ENCODE data around the gene TRMT112.

Gene TRMT112

DNA sequence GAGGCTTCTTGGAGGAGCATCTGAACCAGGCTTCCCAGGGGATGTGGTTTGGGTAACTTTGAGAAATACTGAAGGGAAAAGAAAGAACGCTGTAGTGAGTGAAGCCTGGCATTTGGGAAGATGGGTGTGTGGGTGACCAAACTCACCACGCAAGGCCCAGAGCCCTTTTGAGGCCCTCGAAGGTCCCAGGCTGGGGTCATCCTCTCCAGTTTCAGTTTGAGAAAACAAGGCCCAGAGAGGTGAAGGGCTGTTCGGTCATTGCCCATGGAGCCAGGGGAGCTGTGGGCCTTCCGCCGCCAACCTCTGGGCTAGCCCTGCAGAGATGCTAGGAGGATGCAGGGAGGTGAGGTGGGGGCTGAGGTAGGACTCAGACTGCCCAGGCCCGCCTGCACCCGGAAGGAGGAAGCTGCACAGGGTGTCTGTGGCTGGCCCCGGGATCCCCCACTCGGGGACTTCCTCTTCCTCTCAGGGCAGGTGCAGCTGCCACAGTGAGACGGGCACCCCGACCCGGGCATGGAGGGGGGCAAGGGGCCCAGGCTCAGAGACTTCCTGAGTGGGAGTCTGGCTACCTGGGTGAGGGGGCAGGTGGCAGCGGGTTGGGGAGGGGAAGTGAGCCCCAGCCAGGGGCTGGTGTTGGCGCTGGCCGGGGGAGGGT is 22.5 kb upstream of the TRMT112 start, which contains the start of gene CCDC88B:
Gene CCDC88B, plus strand, starts transcription at position 451 of the 655 bp plus-strand sequence. Its CDS starts 63 bp downstream, at position 514.
- no peak within 1 kb of the TSS for H3K4me3 ChIP-seq (ENCODE audit: low read depth, low read length)
- TF ChIP-seq, protein P1, sequence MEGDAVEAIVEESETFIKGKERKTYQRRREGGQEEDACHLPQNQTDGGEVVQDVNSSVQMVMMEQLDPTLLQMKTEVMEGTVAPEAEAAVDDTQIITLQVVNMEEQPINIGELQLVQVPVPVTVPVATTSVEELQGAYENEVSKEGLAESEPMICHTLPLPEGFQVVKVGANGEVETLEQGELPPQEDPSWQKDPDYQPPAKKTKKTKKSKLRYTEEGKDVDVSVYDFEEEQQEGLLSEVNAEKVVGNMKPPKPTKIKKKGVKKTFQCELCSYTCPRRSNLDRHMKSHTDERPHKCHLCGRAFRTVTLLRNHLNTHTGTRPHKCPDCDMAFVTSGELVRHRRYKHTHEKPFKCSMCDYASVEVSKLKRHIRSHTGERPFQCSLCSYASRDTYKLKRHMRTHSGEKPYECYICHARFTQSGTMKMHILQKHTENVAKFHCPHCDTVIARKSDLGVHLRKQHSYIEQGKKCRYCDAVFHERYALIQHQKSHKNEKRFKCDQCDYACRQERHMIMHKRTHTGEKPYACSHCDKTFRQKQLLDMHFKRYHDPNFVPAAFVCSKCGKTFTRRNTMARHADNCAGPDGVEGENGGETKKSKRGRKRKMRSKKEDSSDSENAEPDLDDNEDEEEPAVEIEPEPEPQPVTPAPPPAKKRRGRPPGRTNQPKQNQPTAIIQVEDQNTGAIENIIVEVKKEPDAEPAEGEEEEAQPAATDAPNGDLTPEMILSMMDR (IDR thresholded peaks at IDR 0.05; ENCODE audit: low read depth, low read length, missing control alignments): no peak
- no peak for DNase-seq (ENCODE audit: low read depth)
- in situ Hi-C loops (cut with HindIII; ENCODE audit: low sequenced_read_pairs): no loop called here

DNA sequence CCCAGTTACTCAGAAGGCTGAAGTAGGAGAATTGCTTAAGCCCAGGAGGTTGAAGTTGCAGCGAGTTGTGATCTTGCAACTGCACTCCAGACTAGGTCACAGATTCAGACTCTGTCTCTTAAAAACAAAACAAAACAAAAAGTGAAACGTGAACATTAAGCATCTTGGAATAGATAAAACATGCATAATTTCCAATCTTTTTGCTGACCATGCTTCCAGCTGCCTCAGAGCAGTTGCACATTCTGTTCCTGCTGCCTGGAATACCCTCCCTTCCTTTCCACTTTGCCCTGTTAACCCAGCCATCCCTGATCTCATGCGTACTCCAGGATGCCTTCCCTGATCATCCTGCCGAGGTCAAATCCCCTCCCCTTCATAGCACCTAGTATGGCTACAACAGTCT is 21.9 kb upstream of the TRMT112 start:
- DNase-seq (ENCODE audit: low read depth): no peak
- H3K4me3 ChIP-seq (ENCODE audit: low read depth, low read length): no peak overlapping the region
- in situ Hi-C loops (cut with HindIII; ENCODE audit: low sequenced_read_pairs): no loop called here
- TF ChIP-seq, protein P1 (IDR thresholded peaks at IDR 0.05; ENCODE audit: low read depth, low read length, missing control alignments): no peak

DNA sequence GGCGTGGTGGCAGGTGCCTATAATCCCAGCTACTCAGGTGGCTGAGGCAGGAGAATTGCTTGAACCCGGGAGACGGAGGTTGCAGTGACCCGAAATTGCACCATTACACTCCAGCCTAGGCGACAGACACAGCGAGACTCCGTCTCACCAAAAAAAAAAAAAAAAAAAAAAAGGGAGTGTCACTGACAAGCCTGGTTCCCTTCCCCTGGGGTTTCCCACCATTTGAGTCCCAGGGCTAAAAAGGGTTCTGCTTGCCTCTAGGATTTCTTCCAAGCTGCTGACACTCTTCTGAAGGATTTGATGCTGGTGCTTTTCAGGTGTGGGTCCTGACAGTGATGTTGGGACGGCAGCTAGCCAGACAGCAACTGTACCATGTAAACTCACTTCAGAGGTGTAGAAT is 21.4 kb upstream of the TRMT112 start:
- H3K4me3 ChIP-seq (ENCODE audit: low read depth, low read length): no peak overlapping the region
- in situ Hi-C loops (cut with HindIII; ENCODE audit: low sequenced_read_pairs): no loop called here

DNA sequence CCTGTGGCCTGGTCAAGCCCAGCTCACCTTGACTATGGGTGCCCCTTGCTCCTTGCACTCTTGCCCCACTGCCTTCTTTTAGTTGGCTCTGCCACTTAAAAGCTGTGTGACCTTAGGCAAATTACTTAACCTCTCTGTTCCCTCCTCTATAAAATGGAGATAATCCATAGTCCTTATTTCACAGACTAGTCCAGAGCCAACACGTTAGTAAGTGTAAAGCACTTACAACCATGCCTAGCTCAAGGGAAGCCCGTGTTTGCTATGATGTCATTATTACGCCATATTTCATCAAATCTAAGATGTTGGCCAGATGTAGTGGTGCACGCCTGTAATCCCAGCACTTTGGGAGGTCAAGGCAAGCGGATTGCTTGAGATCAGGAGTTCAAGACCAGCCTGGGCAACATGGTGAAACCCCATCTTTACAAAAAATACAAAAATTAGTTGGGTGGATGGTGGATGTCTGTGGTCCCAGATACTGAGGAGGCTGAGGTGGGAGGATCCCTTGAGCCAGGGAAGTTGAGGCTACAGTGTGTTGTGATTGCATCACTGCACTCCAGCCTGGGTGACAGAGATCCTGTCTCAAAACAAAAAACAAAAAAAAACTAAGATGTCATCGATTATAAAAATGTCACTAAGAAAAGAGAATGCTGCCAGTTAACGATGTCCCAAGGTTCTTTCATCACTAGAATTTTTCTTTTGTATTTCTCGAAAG is 20.3 kb upstream of the TRMT112 start:
- TF ChIP-seq, protein P1 (IDR thresholded peaks at IDR 0.05; ENCODE audit: low read depth, low read length, missing control alignments): no peak
- DNase-seq (ENCODE audit: low read depth): no peak
- H3K4me3 ChIP-seq (ENCODE audit: low read depth, low read length): no peak overlapping the region
- in situ Hi-C loops (cut with HindIII; ENCODE audit: low sequenced_read_pairs): no loop called here

More for the DNA sequence above, 21.4 kb upstream of the TRMT112 start:
- TF ChIP-seq, protein P1 (IDR thresholded peaks at IDR 0.05; ENCODE audit: low read depth, low read length, missing control alignments): no peak
- DNase-seq (ENCODE audit: low read depth): no peak

DNA sequence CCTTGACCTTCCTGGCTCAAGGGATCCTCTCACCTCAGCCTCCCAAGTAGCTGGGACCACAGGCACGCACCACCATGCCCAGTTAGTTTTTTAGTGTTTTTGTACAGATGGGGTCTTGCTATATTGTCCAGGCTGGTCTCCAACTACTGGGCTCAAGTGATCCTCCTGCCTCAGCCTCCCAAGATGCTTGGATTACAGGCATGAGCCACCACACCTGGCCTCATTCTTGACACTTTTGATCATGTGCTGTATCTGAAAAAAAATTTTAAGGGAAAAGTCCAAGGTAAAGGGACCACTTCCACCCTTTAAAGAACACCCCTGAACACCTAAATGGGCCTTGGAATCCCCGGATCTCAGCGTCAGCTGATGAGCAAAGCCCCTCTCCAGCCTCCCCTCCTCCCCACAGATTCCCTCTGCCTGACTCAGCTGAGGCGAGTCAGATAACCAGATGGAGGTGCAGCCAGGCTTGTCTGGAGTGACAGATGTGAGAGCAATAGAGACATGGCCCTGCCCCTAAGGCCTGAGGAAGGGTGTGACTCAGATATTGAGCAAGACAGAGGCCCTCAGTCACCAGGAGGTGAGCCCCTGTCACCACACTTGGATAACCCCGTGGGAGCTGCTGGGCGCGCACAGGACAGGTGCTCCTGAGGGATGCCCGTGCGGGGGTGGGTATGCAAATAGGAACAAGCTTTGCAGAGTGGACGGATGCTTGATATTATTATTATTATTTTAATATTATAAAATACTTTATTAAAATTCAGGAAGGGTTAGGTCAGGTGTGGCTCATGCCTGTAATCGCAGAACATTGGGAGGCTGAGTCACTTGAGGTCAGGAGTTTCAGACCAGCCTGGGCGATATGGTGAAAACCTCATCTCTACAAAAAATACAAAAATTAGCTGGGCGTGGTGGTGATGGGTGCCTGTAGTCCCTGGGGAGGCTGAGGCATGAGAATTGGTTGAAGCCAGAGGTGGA is 17.7 kb upstream of the TRMT112 start:
- no peak overlapping the region for H3K4me3 ChIP-seq (ENCODE audit: low read depth, low read length)
- peak; percentile 48 for DNase-seq (ENCODE audit: low read depth)
- in situ Hi-C loops (cut with HindIII; ENCODE audit: low sequenced_read_pairs): no loop called here
- TF ChIP-seq, protein P1 (IDR thresholded peaks at IDR 0.05; ENCODE audit: low read depth, low read length, missing control alignments): no peak

DNA sequence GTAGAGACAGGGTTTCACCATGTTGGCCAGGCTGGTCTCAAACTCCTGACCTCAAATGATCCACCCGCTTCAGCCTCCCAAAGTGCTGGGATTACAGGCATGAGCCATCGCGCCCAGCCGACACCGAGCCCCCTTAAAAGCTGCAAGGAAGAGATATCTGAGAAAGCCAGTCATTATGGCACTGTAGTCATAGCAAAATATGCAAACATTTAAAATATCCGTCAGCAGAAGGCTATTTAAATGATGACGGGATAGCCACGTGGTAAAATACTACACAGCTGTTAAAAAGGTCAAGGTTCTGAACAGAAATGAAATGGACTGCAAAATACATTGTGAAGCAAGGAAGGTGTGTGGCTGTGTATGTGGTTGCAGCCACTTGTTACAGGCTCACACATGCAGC is 16.2 kb upstream of the TRMT112 start:
- H3K4me3 ChIP-seq (ENCODE audit: low read depth, low read length): no peak overlapping the region
- TF ChIP-seq, protein P1 (IDR thresholded peaks at IDR 0.05; ENCODE audit: low read depth, low read length, missing control alignments): no peak
- DNase-seq (ENCODE audit: low read depth): no peak
- in situ Hi-C loops (cut with HindIII; ENCODE audit: low sequenced_read_pairs): no loop called here
